ENCODE data around the gene PRUNE2.
"Not testable (repeated sequence)": the region's sequence is repeated elsewhere in the genome, so short reads cannot be mapped to it uniquely, and the experiment has no call there.

The PRUNE2 gene

GRCh38 chr9:76699971-76700370 is 205.9 kb downstream of the PRUNE2 start:
- DNase-seq (ENCODE audit: low read depth, low spot score), result no peak

GRCh38 chr9:76697554-76697953 is 208.4 kb downstream of the PRUNE2 start:
- DNase-seq (ENCODE audit: low read depth, low spot score), result no peak

- no peak for DNase-seq (ENCODE audit: low read depth, low spot score)
Measured at GRCh38 chr9:76697081-76697480, 208.8 kb downstream of the PRUNE2 start.

DNA sequence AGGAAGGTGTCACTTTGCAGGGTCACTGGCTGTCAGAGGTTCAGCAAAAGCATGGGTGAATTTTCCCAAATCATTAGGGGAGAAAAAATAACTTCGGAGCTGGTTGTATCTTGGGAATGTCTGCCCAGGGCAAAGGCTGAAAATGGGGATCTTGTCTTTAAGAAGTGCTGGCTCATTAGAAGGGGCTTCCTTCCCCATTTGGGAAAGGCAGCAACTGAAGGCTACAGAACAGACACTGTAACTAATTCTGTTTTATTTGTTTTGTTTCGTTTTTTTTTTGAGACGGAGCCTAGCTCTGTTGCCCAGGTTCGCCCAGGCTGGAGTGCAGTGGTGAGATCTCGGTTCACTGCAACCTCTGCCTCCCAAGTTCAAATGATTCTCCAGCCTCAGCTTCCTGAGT is 212.0 kb downstream of the PRUNE2 start:
- no peak for DNase-seq (ENCODE audit: low read depth, low spot score)

GRCh38 chr9:76692458-76693129 is 213.3 kb downstream of the PRUNE2 start:
- DNase-seq (ENCODE audit: low read depth, low spot score), result no peak

GRCh38 chr9:76691517-76692313 is 214.2 kb downstream of the PRUNE2 start:
- DNase-seq (ENCODE audit: low read depth, low spot score), result no peak

GRCh38 chr9:76690973-76691370 is 214.9 kb downstream of the PRUNE2 start:
- DNase-seq (ENCODE audit: low read depth, low spot score), result no peak

GRCh38 chr9:76690246-76690972 is 215.5 kb downstream of the PRUNE2 start:
- DNase-seq (ENCODE audit: low read depth, low spot score), result no peak

- DNase-seq (ENCODE audit: low read depth, low spot score), result no peak
Measured at GRCh38 chr9:76688471-76689238, 217.3 kb downstream of the PRUNE2 start.

GRCh38 chr9:76687861-76688391 is 218.0 kb downstream of the PRUNE2 start:
- no peak for DNase-seq (ENCODE audit: low read depth, low spot score)

DNA sequence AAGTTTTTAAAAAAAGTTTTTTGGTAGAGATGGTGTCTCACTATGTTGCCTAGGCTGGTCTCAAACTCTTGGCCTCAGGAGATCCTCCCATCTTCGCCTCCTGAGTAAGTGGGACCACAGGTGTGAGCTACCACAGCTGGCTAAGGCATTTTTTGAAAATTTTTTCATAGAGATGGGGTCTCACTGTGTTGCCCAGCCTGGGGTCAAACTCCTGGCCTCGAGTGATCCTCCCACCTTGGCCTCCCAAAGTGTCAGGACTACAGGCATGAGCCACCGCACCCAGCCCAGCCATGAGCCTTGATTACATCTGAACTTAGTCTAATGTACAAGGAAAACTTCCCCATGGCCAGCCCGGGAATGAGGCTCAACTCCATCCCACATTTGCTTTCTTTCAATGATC is 219.2 kb downstream of the PRUNE2 start:
- no peak for DNase-seq (ENCODE audit: low read depth, low spot score)

DNA sequence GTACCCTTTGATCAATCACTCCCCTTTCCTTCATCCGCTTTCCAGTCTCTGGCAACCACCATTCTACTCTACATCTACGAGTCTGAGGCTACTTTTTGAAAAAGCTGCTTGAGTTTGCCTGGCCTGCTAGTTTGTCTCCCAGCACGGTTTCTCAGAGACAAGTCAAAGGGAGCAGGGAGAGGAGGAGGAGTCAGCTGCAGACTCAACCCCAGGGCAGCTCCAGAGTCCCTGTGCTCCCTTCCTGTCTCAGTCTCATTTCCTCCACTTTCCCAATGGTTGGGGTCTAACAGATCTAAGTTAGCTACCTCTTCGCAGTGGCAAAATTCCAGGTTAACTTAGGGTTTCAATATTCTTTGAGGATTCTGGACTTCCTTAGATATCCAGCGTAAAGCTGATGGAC is 221.7 kb downstream of the PRUNE2 start:
- DNase-seq (ENCODE audit: low read depth, low spot score), result no peak

DNA sequence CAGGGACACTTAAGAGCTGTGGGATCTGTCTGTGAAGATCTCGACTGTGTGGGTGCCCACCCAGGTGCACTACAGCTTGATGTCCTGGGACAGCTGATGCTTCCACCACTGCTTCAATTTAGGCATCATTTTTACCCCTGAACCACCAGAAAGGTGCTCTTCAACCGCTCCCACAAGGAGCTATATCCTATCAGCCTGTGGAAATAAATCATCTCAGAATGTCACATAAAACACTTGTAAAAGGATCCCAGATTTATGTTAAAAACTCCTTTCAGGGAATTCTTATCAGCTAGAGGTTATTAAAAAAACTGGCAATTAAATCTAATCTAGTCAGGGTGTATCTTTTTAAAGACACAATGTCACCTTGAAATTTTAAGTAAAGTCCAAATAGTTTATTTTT is 224.4 kb downstream of the PRUNE2 start:
- DNase-seq (ENCODE audit: low read depth, low spot score), result no peak

- no peak for DNase-seq (ENCODE audit: low read depth, low spot score)
Measured at GRCh38 chr9:76680716-76681425, 225.0 kb downstream of the PRUNE2 start.

DNA sequence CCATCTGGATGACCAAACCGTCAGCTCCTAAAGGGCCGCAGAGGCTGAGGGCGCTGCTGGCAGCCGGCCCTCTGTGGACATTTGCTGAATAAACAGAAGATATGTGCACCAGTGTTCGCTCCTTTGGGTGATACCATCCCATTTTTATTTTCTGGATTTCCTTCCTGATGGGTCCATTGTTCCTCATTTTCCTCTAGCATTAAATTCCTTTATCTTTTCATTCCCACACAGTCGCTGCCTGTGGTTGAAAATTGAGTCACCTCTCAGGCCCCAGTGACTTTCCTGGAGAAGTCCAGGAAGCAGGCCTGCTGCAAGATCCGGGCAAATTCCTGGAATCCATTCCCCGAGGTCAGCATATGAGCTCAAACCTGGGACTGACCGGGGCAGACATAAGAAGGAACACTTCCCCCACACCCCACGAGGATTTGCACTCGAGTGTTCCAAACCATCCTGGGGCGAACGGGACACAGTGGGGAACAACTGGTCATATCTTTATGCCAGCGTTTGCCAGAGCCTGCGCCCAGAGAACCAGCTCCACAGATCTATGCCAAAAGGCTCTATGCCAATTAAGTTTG is 228.3 kb downstream of the PRUNE2 start:
- no peak for DNase-seq (ENCODE audit: low read depth, low spot score)

DNA sequence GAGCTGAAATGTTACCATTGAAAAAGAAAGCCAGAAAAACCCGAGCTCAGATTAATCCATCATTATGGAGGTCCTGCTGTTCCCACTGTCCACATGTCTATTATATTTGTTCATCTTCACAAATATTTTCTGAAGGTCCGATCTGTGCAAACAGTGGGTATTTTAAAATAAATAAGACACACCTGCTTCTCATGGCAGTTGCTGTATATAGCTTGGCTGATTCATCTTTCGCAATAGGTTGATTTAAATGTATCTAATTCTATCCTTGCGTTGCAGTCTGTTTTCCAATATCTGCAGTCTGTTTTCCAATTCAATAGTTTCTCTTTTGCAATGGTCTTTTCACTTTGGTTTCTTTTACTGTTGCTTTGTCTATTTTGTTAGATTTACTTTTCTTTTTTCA is 229.1 kb downstream of the PRUNE2 start:
- DNase-seq (ENCODE audit: low read depth, low spot score), result no peak

DNA sequence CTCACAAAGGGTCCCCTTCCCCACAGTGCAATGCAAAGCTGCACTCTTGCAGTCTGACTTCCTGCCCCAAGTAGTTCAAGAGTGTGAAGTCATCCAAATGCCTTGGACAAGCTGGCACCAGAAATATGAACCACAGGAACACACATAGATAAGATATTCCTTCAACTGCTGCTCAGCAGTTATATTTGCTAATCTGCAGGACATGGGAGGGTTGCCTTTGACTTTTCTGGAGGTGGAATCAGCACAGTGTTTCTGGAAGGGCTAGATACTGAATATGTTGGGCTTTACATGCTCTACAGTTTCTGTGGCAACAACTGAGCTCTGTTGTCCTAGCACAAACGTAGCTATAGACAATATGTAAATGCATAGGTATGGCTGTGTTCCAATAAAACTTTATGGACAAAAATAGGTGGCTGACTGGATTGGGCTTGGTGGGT is 238.4 kb downstream of the PRUNE2 start:
- no peak for DNase-seq (ENCODE audit: low read depth, low spot score)

DNA sequence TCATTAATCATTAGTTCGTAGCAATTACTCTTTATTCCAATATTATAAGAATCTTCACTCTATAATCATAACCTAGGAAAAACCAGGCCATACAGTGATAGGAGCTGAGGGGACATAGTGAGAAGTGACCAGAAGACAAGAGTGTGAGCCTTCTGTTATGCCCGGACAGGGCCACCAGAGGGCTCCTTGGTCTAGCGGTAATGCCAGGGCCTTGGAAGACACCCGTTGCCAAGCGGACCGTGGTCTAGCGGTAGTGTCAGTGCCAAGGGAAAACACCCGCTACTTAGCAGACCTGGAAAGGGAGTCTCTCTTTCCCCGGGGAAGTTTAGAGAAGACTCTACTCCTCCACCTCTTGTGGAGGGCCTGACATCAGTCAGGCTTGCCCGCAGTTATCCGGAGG is 239.9 kb downstream of the PRUNE2 start:
- not testable (repeated sequence) for DNase-seq (ENCODE audit: low read depth, low spot score)

DNA sequence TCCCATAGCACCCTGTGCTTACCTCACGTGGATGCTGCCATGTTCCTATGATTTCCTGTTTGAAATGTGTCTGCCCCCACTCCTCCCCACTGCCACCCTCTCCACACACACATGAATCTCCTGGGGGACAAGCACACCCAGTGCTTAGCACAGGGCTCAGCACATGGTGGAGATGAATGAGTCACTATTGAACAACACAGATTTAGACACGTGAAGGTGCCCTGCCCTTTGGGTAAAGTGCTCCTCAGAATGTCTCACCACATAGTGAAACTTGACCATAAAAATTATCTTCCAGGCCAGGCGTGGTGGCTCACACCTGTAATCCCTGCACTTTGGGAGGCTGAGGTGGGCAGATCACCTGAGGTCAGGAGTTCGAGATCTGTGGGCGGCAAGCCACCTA is 240.5 kb downstream of the PRUNE2 start:
- DNase-seq (ENCODE audit: low read depth, low spot score), result no peak

DNA sequence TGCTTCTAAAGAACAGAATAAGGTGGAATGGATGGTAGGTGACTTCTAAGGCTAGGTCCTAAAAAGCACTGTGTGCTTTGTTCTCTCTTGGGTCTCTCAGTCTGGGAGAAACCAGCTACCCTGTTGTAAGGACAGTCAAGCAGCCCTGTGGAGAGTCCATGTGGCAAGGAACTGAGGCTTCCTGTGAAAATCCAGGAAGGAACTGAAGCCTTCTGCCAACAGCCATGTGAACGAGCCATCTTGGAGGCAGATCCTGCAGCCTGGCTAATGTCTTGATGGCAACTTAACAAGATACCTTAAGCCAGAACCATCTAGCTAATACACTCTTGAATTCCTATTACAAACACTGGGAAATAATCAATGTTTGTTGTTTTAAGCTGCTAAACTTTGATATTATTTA is 241.8 kb downstream of the PRUNE2 start:
- no peak for DNase-seq (ENCODE audit: low read depth, low spot score)

Measured in activated naive CD8-positive, alpha-beta T cell treated with anti-CD3 and anti-CD28 coated beads, Interleukin-2, amount 50 U/mL, for 16 hours (primary cell).